Endothelial cell of umbilical vein (primary cell): ENCODE measurements around the gene DNAJC25. TPM values are rescaled to one million over a fixed set of nuclear protein-coding genes. Genes with fewer than 3 reads are reported as not detected.

Experiments
- BruUV-seq: library from RNA; stranded (reverse); fragments of 400-500 nt; replicated peaks from 2 replicates; lab custom pipeline; 2021; lab: Mats Ljungman, UMichigan
- CTCF ChIA-PET: fragments of 300-600, 350-600 bp; sonication (Branson Sonifier 250); formaldehyde crosslinking; loops from one replicate; lab custom pipeline; 2021; ENCODE audit warnings: antibody characterized with exemption, inconsistent platforms; lab: Charles Lee
- POLR2A ChIA-PET: fragments of 300-600, 350-600 bp; sonication (Branson Sonifier 250); formaldehyde crosslinking; loops from one replicate; lab custom pipeline; 2021; ENCODE audit warnings: antibody characterized with exemption, inconsistent platforms; lab: Charles Lee
- DNase-seq: peaks from one replicate; pipeline ENCODE4 v3.0.0-alpha.2; 2011; ENCODE audit warnings: low read depth, low spot score
- FAIRE-seq: peaks from 2 replicates; lab custom pipeline; 2011; peaks lifted over from hg19 to GRCh38; lab: Jason Lieb, UNC
- H2AFZ ChIP-seq: 2 replicates; pipeline ENCODE4 v1.6.0; 2012; ENCODE audit warnings: low read depth, low read length, control low read depth, inconsistent platforms
- H3K27ac ChIP-seq: 2 replicates; pipeline ENCODE4 v1.5.1; 2011; ENCODE audit warnings: low read depth, mild to moderate bottlenecking, control low read depth, low read length, moderate library complexity; ENCODE audit not compliant: insufficient read depth
- H3K27me3 ChIP-seq, 2 experiments: 2 replicates each; pipeline versions ENCODE4 v1.6.0 to v1.6.1; 2011; ENCODE audit warnings: low read length in 2 of 2, mixed read lengths in 1 of 2; ENCODE audit not compliant: control insufficient read depth in 2 of 2, insufficient read depth in 2 of 2
- H3K36me3 ChIP-seq, 2 experiments: 2 replicates in 1 of 2; 3 replicates in 1 of 2; pipeline ENCODE4 v1.5.1; 2011; ENCODE audit warnings: low read length in 2 of 2, mild to moderate bottlenecking in 1 of 2, moderate library complexity in 1 of 2; ENCODE audit not compliant: control insufficient read depth in 2 of 2, insufficient read depth in 2 of 2; ENCODE audit errors: extremely low read depth in 1 of 2
- H3K4me1 ChIP-seq: 3 replicates; pipeline ENCODE4 v1.5.1; 2011; ENCODE audit warnings: mild to moderate bottlenecking, low read length; ENCODE audit not compliant: control insufficient read depth, insufficient read depth; ENCODE audit errors: extremely low read depth
- H3K4me2 ChIP-seq: 2 replicates; pipeline ENCODE4 v1.6.1; 2011; ENCODE audit warnings: low read length, control low read depth, mixed read lengths; ENCODE audit not compliant: insufficient read depth
- H3K4me3 ChIP-seq, 3 experiments: fragments of 200-600 bp in 1 of 3; sonication (generic), shearing (Covaris generic) in 1 of 3; replicated peaks in 1 of 3; 2 replicates each; pipeline ENCODE4 v1.5.1; 2011 to 2016; ENCODE audit warnings: control low read depth in 3 of 3, low read length in 3 of 3, mild to moderate bottlenecking in 2 of 3, inconsistent platforms in 1 of 3, low read depth in 1 of 3, moderate library complexity in 1 of 3; ENCODE audit not compliant: insufficient read depth in 1 of 3
- H3K79me2 ChIP-seq: 2 replicates; pipeline ENCODE4 v1.6.0; 2012; ENCODE audit warnings: low read length, inconsistent platforms; ENCODE audit not compliant: control insufficient read depth, insufficient read depth
- H3K9ac ChIP-seq: replicated peaks from 2 replicates; pipeline ENCODE3; 2011; ENCODE audit warnings: low read length, control low read depth; ENCODE audit not compliant: insufficient read depth; ENCODE audit errors: extremely low read depth
- H3K9me1 ChIP-seq: replicated peaks from 3 replicates; pipeline ENCODE4 v1.6.0; 2011; ENCODE audit warnings: mild to moderate bottlenecking, low read length; ENCODE audit not compliant: control insufficient read depth, insufficient read depth; ENCODE audit errors: extremely low read depth
- H3K9me3 ChIP-seq: replicated peaks from 2 replicates; pipeline ENCODE4 v1.5.1; 2012; ENCODE audit warnings: low read length, inconsistent platforms; ENCODE audit not compliant: control insufficient read depth, insufficient read depth
- H4K20me1 ChIP-seq: replicated peaks from 2 replicates; pipeline ENCODE3; 2011; ENCODE audit warnings: mild to moderate bottlenecking, low read length; ENCODE audit not compliant: control insufficient read depth, insufficient read depth; ENCODE audit errors: extremely low read depth
- EZH2 ChIP-seq: IDR thresholded peaks from 2 replicates; pipeline ENCODE4 v1.6.1; 2012; ENCODE audit warnings: borderline replicate concordance, low read depth, mild to moderate bottlenecking, moderate library complexity, low read length, inconsistent platforms; ENCODE audit not compliant: severe bottlenecking
- FOS ChIP-seq: IDR thresholded peaks from 2 replicates; pipeline ENCODE4 v1.6.1; 2011; ENCODE audit warnings: mild to moderate bottlenecking, low read length, moderate library complexity, borderline replicate concordance; ENCODE audit not compliant: insufficient read depth
- GATA2 ChIP-seq: IDR thresholded peaks from 2 replicates; pipeline ENCODE4 v1.7.0; 2011; ENCODE audit warnings: low read depth, mild to moderate bottlenecking, moderate library complexity, mixed read lengths, low read length; ENCODE audit not compliant: insufficient read length, insufficient read depth
- JUN ChIP-seq: IDR thresholded peaks from 2 replicates; pipeline ENCODE4 v1.6.1; 2011; ENCODE audit warnings: borderline replicate concordance, low read depth; ENCODE audit not compliant: insufficient read length, insufficient read depth
- MYC ChIP-seq: IDR thresholded peaks from one replicate; pipeline ENCODE4 v1.6.1; 2011; ENCODE audit warnings: mild to moderate bottlenecking, low read depth, low read length
- POLR2A ChIP-seq: IDR thresholded peaks from 2 replicates; pipeline ENCODE4 v1.6.1; 2012; ENCODE audit warnings: low read depth, mild to moderate bottlenecking, control low read depth, low read length
- POLR2AphosphoS5 ChIP-seq: IDR thresholded peaks from 2 replicates; pipeline ENCODE4 v1.6.1; 2012; ENCODE audit warnings: low read depth, mild to moderate bottlenecking, control low read depth, low read length, moderate library complexity; ENCODE audit not compliant: insufficient read depth
- dilution Hi-C: fragments of 300-500 bp; cut with MboI; formaldehyde crosslinking; loops from one replicate; pipeline ENCODE4 v1.15.0; 2019; ENCODE audit warnings: low sequenced_read_pairs; ENCODE audit not compliant: extremely low pct_ligation_motif_present
- intact Hi-C: fragments of 100-400 bp; cut with micrococcal nuclease; formaldehyde crosslinking; loops from one replicate; pipeline ENCODE4 v1.10.0; 2022
- polyA plus RNA-seq, 4 experiments: library from polyadenylated mRNA; depleted of rRNA in 3 of 4; stranded (reverse) in 3 of 4; unstranded in 1 of 4; fragments of >200 nt; gene quantifications; 2 replicates each; pipeline versions ENCODE4 v1.2.1 to v1.2.3, GENCODE V29; 2011 to 2012; ENCODE audit warnings: missing spikeins in 1 of 4
- total RNA-seq: library from RNA; stranded (reverse); gene quantifications from 2 replicates; pipeline ENCODE4 v1.2.3, GENCODE V29; 2021
- TF ChIP-seq, protein P1 (sequence below): IDR thresholded peaks from 2 replicates; pipeline ENCODE4 v1.6.1; 2011; ENCODE audit not compliant: insufficient read depth, insufficient read length
- TF ChIP-seq, protein P2 (sequence below), 2 donors: IDR thresholded peaks; 1 replicate in 1 of 2; 2 replicates in 1 of 2; pipeline ENCODE4 v1.5.1; 2011; ENCODE audit warnings: low read length in 2 of 2, mild to moderate bottlenecking in 2 of 2, moderate library complexity in 2 of 2, control low read depth in 1 of 2, inconsistent platforms in 1 of 2, low read depth in 1 of 2; ENCODE audit not compliant: insufficient read depth in 1 of 2; ENCODE audit errors: extremely low read depth in 1 of 2

DNAJC25 gene
- total and polyA plus RNA-seq, 2 donors (not counting 3 experiments of a cell fraction or from before 2014, with no cell fraction given), result 1.7 to 5.5 TPM

DNA sequence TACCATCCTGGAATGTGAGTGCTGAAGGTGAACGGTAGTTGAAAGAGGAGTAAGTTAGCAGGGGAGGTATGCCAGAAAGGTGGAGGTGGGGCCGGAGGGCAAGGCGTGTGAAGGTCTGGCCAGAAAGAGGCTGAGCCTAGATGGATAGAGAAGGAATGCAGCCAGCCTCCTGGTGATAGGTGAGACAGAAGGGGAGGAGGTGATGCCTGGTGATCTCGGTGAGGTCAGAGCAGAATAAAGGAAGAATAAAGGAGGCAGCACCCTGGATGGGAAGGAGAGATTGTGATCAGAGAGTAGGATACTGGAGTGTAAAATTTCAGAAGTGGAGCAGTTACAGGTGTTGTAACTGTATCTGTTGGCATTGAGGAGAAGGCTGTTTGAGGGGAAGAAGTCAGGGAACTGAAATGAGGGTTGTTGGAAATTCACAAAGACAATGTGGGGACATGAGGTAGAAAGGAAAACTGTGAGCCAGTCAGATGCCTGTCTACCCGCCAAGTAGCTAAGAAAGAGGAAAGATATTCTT is 32.2 kb downstream of the DNAJC25 start:
- FAIRE-seq (no peak), DNase-seq (no peak)
- Histone ChIP-seq H3K9me3 (no peaks in the 10 kb centered on the region), H3K27me3 (no peaks in the 10 kb centered on the region), H4K20me1 (no peaks in the 10 kb centered on the region), H3K9me1 (no peaks in the 10 kb centered on the region), H3K9ac (no peak overlapping the region), H3K27ac (no peak overlapping the region), H3K4me1 (peaks cover 15% of the 10 kb centered on the region), H3K79me2 (no peaks in the 10 kb centered on the region), H3K36me3 (peaks cover 0 to 2% of the 10 kb centered on the region in 2 experiments), H2AFZ (no peak overlapping the region), H3K4me2 (no peak overlapping the region), H3K4me3 (no peak overlapping the region)
- ChIA-PET POLR2A (no interaction called here), CTCF (no interaction called here)
- TF ChIP-seq POLR2AphosphoS5 (no peak), EZH2 (no peak), FOS (no peak), POLR2A (no peak), GATA2 (no peak), MYC (no peak)
- TF ChIP-seq, protein P1, sequence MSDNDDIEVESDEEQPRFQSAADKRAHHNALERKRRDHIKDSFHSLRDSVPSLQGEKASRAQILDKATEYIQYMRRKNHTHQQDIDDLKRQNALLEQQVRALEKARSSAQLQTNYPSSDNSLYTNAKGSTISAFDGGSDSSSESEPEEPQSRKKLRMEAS, result no peak
- intact Hi-C loops (no loop called here), dilution Hi-C loops (no loop called here)
- BruUV-seq, result no TSS peak

DNA sequence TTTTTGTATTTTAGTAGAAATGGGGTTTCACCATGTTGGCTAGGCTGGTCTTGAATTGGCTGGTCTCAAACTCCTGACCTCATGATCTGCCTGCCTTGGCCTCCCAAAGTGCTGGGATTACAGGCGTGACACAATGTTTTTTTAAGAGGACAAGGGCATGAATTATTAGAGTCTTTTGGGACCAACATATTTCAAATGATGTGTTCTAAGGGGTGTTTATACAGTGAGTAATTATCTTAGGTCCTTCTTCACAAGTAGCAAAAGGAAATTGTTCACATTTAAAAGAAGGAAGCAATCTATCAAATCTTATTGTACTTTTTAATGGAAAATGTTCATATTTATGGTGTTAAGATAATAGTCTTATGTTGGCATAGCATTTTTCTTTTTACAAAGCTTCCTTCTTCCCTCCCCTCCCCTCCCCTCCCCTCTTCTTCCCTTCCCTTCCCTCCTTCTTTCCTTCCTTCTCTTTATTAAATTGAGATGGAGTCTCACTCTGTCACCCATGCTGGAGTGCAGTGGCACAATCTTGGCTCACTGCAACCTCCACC is 37.0 kb downstream of the DNAJC25 start:
- DNase-seq, result peak; percentile 59
- no peaks in the 10 kb centered on the region for H3K9me1 ChIP-seq
- CTCF ChIA-PET, result interaction anchor here (1.2 kb wide), 1 partner anchor 10 kb away, joined by 3 read pairs; no protein-coding TSS in a partner anchor
- H3K27me3 ChIP-seq, result no peaks in the 10 kb centered on the region
- no peaks in the 10 kb centered on the region for H4K20me1 ChIP-seq
- no peak for TF ChIP-seq POLR2A
- TF ChIP-seq MYC, result no peak
- TF ChIP-seq, protein P2, sequence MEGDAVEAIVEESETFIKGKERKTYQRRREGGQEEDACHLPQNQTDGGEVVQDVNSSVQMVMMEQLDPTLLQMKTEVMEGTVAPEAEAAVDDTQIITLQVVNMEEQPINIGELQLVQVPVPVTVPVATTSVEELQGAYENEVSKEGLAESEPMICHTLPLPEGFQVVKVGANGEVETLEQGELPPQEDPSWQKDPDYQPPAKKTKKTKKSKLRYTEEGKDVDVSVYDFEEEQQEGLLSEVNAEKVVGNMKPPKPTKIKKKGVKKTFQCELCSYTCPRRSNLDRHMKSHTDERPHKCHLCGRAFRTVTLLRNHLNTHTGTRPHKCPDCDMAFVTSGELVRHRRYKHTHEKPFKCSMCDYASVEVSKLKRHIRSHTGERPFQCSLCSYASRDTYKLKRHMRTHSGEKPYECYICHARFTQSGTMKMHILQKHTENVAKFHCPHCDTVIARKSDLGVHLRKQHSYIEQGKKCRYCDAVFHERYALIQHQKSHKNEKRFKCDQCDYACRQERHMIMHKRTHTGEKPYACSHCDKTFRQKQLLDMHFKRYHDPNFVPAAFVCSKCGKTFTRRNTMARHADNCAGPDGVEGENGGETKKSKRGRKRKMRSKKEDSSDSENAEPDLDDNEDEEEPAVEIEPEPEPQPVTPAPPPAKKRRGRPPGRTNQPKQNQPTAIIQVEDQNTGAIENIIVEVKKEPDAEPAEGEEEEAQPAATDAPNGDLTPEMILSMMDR (IDR thresholded peaks at IDR 0.05; ENCODE audit: extremely low read depth in 1 of 2, insufficient read depth in 1 of 2, low read depth in 1 of 2, low read length in 2 of 2), result no peak
- TF ChIP-seq FOS, result peak; percentile 34
- TF ChIP-seq, protein P1, result no peak
- TF ChIP-seq EZH2, result no peak
- peak; percentile 19 for TF ChIP-seq JUN
- TF ChIP-seq POLR2AphosphoS5, result no peak
- TF ChIP-seq GATA2, result peak; percentile 27
- H3K36me3 ChIP-seq, result peaks cover 0 to 2% of the 10 kb centered on the region in 2 experiments
- no peaks in the 10 kb centered on the region for H3K4me1 ChIP-seq
- H3K9me3 ChIP-seq, result no peaks in the 10 kb centered on the region
- no peak overlapping the region for H3K4me3 ChIP-seq
- H3K79me2 ChIP-seq, result no peaks in the 10 kb centered on the region
- BruUV-seq, result no TSS peak
- H3K4me2 ChIP-seq, result no peak overlapping the region
- dilution Hi-C loops (no loop called here), intact Hi-C loops (no loop called here)
- no peak overlapping the region for H3K27ac ChIP-seq
- H2AFZ ChIP-seq, result no peak overlapping the region
- FAIRE-seq, result no peak
- H3K9ac ChIP-seq, result no peak overlapping the region
- POLR2A ChIA-PET, result interaction anchor here (0.8 kb wide), 1 partner anchor 711 kb away, joined by 3 read pairs; the partner anchor contains the start of gene HSDL2
